Measurements from ENCODE around the gene PDLIM1. TPM values are rescaled to one million over a fixed set of nuclear protein-coding genes. Genes with fewer than 3 reads are reported as not detected.
A peak's percentile ranks its signal among the peaks of the same experiment; 100 is the strongest.

PDLIM1 gene
- total RNA-seq, 1 experiment from 2014 or later: 17.9 TPM

- no peak for DNase-seq (ENCODE audit: low read depth)
Observed at GRCh38 chr10:95265572-95265971, 25.2 kb downstream of the PDLIM1 start.

DNA sequence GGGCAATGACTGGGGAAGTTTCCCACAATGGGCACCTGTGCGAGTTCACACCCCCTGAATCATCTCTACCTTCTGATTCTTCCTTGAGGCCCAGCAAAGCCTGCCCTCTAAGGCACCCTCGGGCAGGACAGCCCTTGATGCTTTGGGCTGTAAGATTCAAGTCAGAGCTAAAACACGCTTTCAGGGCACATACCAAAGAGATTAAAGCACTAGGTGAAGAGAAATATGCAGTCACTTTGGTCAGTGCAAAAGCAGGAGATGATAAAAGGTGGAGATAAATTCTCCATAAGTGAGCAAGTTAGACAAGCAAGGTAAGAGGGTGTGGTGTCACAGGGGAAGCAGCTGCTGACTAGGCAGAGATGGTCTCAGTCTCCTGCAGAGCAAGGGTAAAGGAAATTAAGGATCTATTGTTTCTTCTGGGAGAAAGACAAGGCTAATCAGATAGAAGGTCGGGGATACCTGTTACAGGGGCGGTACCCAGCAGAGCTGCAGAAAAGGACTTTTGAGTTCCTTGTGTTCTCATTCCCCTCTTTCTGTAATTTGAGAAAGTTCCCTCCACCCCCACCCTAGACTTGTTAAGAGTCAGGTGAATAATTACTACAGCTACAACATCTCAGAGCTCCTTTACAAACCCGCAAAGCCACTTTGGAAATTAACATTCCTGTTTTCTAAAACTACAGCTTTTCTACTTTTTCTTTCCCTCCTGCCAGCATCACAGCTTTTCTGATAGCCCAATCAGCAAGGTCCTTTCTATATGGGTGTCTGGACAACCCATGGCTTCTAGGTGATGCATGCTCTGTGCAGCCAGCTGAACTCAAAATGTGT lies 26.4 kb downstream of the PDLIM1 start:
- DNase-seq (ENCODE audit: low read depth): no peak

- no peak for DNase-seq (ENCODE audit: low read depth)
Observed at GRCh38 chr10:95263864-95264226, 27.0 kb downstream of the PDLIM1 start.

GRCh38 chr10:95262763-95263518 lies 27.9 kb downstream of the PDLIM1 start:
- no peak for DNase-seq (ENCODE audit: low read depth)

DNA sequence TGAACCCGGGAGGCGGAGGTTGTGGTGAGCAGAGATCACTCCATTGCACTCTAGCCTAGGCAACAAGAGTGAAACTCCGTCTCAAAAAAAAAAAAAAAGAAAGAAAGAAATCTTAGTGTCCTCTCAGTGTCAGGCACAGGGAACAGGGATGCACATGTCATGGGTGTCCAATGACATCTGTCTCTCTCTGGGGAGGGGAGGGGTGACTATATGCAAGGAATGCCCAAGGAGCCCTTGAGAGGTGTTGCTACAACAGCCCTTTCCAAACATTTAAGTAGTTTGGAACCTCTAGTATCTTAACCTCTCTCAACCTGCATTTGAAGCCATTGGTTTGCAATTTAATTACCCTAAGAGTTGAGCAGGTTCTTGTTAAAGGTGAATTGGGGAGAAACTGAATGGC lies 28.9 kb downstream of the PDLIM1 start:
- no peak for DNase-seq (ENCODE audit: low read depth)

GRCh38 chr10:95260909-95261552 lies 29.8 kb downstream of the PDLIM1 start:
- peak; percentile 45 for DNase-seq (ENCODE audit: low read depth)

DNA sequence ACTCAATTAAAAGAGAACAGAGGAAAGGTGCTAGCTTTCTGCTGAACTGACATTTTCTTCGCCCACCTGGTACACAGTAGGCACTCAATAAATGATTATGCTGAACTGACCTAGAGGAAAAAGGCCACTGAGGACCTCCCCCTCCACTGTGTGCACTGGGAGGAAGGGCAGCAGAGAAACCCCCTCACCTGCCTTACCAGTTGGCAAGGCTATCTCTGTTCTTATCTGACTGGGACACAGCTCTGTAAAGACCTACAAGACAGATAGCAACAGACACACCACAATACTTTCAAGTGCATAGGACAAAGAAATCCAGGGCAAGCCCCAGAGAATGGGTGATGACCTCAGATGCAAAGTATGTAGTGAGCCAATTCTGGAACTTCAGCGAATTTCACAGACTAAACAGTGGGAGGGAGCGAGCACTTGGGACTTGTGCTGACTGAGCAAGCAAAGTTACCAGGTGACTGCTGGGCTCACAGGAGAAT lies 30.4 kb downstream of the PDLIM1 start:
- DNase-seq (ENCODE audit: low read depth): peak; percentile 84

DNA sequence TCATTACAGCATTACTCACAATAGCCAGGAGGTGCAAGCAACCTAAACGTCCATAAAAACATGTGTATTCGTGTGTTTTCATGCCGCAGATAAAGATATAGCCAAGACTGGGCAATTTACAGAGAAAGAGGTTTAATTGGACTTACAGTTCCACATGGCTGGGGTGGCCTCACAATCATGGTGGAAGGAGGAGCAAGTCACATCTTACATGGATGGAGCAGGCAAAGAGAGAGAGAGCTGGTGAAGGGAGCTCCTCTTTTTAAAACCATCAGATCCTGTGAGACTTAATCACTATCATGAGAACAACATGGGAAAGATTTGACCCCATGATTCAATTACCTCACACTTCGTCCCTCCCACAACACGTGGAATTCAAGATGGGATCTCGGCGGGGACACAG lies 33.0 kb downstream of the PDLIM1 start:
- DNase-seq (ENCODE audit: low read depth): no peak

- no peak for DNase-seq (ENCODE audit: low read depth)
Observed at GRCh38 chr10:95256268-95256667, 34.5 kb downstream of the PDLIM1 start.

DNA sequence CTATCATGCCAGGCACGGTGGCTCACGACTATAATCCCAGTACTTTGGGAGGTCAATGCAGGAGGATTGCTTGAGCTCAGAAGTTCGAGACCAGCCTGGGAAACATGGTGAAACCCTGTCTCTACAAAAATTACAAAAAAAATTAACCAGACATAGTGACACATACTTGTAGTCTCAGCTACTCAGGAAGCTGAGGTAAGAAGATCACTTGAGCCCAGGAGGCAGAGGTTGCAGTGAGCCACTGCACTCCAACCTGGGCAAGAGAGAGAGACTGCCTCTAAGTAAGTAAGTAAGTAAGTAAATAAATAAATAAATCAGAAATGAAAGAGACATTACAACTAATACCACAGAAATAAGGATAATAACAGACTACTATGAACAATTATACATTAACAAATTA lies 36.2 kb downstream of the PDLIM1 start:
- peak; percentile 41 for DNase-seq (ENCODE audit: low read depth)

- no peak for DNase-seq (ENCODE audit: low read depth)
Observed at GRCh38 chr10:95253686-95254085, 37.1 kb downstream of the PDLIM1 start.

- no peak for DNase-seq (ENCODE audit: low read depth)
Observed at GRCh38 chr10:95253007-95253406, 37.8 kb downstream of the PDLIM1 start.

DNA sequence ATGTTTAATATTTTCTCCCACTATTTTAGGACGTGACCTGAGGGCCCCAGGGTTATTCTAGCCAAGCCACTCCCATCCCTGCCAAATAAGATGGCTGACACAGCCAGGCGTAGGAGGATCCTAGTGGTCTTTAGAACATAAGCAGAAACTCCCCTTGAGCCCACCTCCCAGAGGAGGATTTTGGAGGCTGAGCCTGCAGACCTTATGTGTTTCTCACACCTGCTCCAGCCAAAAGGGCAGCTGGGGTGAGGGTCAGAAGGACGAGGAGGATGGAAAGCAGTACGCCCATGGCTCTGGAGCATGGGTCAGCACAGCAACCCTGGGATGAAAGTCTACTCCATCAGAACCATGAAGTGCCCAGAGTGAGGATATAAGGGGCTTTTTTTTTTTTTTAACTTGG lies 39.9 kb downstream of the PDLIM1 start:
- DNase-seq (ENCODE audit: low read depth): no peak

- no peak for DNase-seq (ENCODE audit: low read depth)
Observed at GRCh38 chr10:95249467-95249866, 41.3 kb downstream of the PDLIM1 start.

- DNase-seq (ENCODE audit: low read depth): no peak
Observed at GRCh38 chr10:95248989-95249388, 41.8 kb downstream of the PDLIM1 start.

DNA sequence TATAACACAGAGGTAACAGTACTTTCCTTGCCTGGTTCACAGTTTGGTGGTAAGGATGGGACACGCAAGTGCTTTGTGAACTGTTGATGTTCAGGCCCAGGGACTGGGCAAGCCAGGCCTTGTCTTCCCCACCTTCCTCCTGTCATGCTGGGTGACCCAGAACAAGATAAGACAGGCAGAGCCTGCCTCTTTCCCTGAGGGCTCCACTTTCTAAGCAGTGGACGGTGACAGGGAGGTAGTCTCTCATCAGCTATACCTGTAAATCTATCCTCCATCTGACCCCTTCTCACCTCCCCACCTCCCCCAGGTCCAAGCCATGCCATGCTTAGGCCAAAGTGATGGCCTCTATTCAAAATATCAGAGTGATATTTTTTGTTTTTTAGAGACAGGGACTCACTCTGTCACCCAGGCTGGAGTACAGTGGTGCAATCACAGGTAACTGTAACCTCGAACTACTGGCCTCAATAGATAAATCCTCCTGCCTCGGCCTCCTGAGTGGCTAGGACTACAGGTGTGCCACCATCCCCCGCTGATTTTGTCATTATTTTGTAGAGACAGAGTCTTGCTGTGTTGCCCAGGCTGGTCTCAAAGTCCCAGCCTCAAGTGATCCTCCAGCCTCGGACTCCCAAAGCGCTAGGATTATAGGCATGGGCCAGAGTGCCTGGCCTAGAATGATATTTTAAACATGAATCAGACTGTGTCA lies 42.8 kb downstream of the PDLIM1 start:
- DNase-seq (ENCODE audit: low read depth): no peak

GRCh38 chr10:95247200-95247880 lies 43.5 kb downstream of the PDLIM1 start:
- DNase-seq (ENCODE audit: low read depth): peak; percentile 69

GRCh38 chr10:95246582-95247051 lies 44.2 kb downstream of the PDLIM1 start:
- peak; percentile 71 for DNase-seq (ENCODE audit: low read depth)

- DNase-seq (ENCODE audit: low read depth): no peak
Observed at GRCh38 chr10:95245425-95246055, 45.3 kb downstream of the PDLIM1 start.

GRCh38 chr10:95244152-95244551 lies 46.7 kb downstream of the PDLIM1 start:
- DNase-seq (ENCODE audit: low read depth): no peak

Data from HT1080 (cell line).